Measurements from ENCODE around the gene KLF4.

The KLF4 gene

GRCh38 chr9:107447834-107448233, 41.7 kb downstream of the KLF4 start:
- DNase-seq (ENCODE audit: low read depth), result no peak

GRCh38 chr9:107447081-107447480, 42.5 kb downstream of the KLF4 start:
- DNase-seq (ENCODE audit: low read depth), result no peak

- no peak for DNase-seq (ENCODE audit: low read depth)
Measured at GRCh38 chr9:107446491-107446890, 43.1 kb downstream of the KLF4 start.

- DNase-seq (ENCODE audit: low read depth), result no peak
Measured at GRCh38 chr9:107443786-107444185, 45.8 kb downstream of the KLF4 start.

- DNase-seq (ENCODE audit: low read depth), result no peak
Measured at GRCh38 chr9:107439991-107440456, 49.5 kb downstream of the KLF4 start.

- DNase-seq (ENCODE audit: low read depth), result no peak
Measured at GRCh38 chr9:107438211-107439031, 51.1 kb downstream of the KLF4 start.

GRCh38 chr9:107437716-107438115, 51.9 kb downstream of the KLF4 start:
- no peak for DNase-seq (ENCODE audit: low read depth)

GRCh38 chr9:107435415-107435814, 54.2 kb downstream of the KLF4 start:
- no peak for DNase-seq (ENCODE audit: low read depth)

All from activated gamma-delta T cell treated with anti-CD3 and anti-CD28 coated beads, Interleukin-2, amount 50 U/mL, for 16 hours (primary cell).